T47D (cell line): ENCODE results near the gene TNK2.

ENCODE experiments used
- DNase-seq, 2 experiments: peaks; one replicate each; pipeline versions ENCODE4 v3.0.0 to v3.0.0-alpha.2; 2011 to 2012; ENCODE audit warnings: low read depth in 1 of 2, low spot score in 1 of 2
- JUND ChIP-seq: IDR thresholded peaks from 2 replicates; pipeline ENCODE4 v1.6.1; 2012; ENCODE audit warnings: low read depth
- in situ Hi-C: cut with HindIII; loops from 2 replicates; pipeline ENCODE4 v1.10.0; 2016; ENCODE audit warnings: low sequenced_read_pairs, low pct_unique_long_range_greater_than_20kb

The TNK2 gene

DNA sequence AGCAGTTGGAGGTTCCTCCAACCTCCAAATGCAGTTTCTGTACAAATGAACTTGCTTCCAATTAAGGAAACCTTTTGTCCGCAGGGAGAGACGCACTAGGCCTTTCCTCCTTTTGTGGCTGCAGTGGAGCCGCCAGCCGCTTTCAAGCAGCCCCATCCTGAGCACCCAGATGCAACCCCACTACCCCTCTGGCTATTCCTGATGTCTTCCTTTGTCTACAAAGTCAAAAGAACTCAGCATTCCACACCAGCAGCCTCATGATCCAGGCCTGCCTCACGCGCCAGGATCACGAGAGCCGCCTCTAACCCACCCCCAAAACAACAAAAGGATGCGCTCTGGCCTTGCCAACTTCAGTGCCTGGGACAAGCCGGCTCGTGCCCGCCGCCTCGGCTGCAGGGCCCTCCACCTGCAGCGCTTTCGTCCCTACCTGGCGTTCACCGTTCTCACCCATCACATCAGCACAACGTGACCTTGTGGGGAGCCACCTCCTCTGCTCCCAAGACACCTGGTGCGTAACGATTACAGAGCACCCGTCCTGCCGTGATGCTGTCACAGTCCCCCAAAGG, 48.4 kb downstream of the TNK2 start:
- peak in 1 of 2 experiments; percentile 53 for DNase-seq
- TF ChIP-seq JUND = no peak
- in situ Hi-C loops = no loop called here

DNA sequence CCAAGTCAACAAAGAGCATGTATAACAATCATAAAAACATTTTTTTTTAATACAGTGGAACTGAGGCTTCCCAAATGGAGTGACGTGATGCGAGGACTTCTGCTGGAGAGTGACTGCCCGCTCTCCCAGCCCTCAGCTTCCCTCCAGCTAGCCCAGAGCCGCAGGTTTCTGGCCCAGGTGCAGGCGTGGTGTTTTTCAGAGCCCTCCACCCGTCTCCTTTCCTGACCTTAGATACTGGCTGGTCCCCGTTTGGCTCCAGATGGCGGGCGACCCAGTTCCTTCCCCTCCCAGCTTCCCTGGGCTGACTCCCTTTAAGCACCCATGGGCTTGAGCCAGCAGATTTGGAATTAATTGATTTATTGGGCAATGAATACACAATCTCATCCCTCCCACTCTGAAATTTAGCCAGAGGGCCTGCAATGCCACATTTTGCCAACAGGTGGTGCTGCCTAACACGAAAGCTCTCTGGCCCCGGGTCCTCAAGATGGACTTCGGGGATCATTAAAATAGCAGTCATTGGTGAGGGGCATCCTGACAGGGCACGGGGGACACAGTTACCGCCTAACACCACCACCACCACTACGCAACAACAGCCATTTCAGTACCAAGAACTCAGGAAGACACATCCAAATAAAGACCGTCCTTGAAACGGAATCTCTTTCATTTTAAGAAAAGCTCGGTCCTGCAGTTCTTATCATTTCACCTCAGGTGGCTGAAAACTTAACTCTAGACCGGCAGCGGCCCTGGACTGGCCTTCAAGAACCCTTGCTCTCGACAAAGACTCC, 49.1 kb downstream of the TNK2 start:
- no peak for TF ChIP-seq JUND
- in situ Hi-C loops = no loop called here

DNA sequence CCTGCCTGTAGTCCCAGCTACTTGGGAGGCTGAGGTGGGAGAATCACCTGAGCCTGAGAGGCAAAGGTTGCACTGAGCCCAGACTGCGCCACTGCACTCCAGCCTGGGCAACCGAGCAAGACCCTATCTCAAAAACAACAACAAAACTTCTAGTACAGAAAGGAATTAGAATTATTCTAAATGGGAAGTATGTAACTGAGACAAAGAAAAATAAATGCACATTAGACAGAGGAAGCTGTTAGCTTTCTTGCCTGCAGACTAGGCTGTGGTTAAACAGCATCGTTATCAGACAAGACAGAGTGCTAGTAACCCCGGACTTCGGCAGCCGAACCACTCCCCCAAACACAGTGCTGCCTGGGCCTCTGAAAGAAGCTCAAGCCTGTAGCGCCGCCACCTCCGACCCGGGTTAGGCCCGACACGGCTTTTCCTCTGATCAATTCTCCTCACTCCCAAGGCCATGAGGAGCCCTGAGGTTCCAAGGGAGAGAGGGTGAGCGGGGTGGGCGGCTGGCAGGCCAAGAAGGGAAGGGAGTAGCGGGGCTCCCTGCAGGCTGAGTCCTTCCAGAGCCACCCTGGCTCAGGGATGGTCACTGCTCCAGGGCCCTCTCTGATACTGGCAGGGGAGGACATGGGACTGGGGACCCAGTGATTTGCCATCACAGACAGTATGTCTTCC, 51.8 kb downstream of the TNK2 start:
- no peak for DNase-seq
- TF ChIP-seq JUND = no peak

More for the DNA sequence above, 49.1 kb downstream of the TNK2 start:
- DNase-seq = peak; percentile 91 to 97

GRCh38 chr3:195855471-195856409, 52.6 kb downstream of the TNK2 start:
- DNase-seq = peak; percentile 87 to 93
- in situ Hi-C loops = no loop called here
- TF ChIP-seq JUND = no peak

More for the DNA sequence above, 51.8 kb downstream of the TNK2 start:
- in situ Hi-C loops = no loop called here

DNA sequence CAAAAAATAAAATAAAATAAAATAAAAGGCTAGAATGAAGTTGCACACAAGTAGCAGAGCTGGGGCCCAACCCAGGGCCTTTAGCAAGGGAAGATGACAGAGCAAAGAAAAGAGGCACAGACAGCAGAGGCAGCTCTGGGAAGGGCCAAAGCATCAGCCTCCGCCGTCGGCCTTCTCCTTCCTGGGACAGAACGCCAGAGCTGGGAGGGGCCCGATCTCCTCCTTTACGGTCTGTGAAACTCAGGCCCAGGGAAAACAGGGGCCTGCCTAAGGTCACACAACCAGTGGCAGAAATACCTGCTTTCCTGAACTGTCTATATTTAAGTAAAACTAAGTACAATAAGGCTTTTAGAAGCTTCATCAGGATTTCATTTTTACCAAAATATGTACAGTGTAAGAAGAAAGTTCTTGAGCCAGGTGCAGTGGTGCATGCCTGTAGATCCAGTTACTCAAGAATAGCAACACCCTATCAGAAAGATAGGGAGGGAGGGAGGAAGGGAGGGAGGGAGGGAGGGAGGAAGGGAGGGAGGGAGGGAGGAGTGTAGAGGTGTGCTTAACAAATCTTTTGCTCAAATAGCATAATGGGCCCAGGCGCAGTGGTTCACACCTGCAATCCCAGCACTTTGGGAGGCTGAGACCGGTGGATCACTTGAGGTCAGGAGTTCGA, 53.6 kb downstream of the TNK2 start:
- TF ChIP-seq JUND = no peak
- no peak for DNase-seq
- in situ Hi-C loops = no loop called here

DNA sequence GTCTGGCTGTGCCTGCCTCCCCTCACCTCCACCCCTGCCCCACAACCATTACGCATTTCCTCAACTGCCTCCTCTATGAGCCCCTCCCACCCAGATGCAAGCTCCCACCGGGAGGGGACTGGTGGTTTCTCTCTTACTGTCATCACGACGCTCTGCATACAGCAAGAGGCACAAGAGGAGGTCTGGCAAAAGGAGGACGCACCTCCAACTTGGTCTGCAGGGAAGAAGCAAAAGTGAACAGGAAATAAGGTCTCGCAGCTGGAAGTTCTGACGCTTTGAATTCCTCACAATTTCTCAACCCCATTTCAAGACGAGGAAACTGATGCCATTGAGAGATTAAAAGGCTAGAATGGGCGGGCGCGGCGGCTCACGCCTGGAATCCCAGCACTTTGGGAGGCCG, 54.4 kb downstream of the TNK2 start:
- no peak for TF ChIP-seq JUND
- in situ Hi-C loops = no loop called here
- no peak for DNase-seq

GRCh38 chr3:195853036-195853435, 55.3 kb downstream of the TNK2 start:
- in situ Hi-C loops = no loop called here
- no peak for DNase-seq
- no peak for TF ChIP-seq JUND

- TF ChIP-seq JUND = no peak
- in situ Hi-C loops = no loop called here
Measured at GRCh38 chr3:195850857-195851543, 57.4 kb downstream of the TNK2 start.

DNA sequence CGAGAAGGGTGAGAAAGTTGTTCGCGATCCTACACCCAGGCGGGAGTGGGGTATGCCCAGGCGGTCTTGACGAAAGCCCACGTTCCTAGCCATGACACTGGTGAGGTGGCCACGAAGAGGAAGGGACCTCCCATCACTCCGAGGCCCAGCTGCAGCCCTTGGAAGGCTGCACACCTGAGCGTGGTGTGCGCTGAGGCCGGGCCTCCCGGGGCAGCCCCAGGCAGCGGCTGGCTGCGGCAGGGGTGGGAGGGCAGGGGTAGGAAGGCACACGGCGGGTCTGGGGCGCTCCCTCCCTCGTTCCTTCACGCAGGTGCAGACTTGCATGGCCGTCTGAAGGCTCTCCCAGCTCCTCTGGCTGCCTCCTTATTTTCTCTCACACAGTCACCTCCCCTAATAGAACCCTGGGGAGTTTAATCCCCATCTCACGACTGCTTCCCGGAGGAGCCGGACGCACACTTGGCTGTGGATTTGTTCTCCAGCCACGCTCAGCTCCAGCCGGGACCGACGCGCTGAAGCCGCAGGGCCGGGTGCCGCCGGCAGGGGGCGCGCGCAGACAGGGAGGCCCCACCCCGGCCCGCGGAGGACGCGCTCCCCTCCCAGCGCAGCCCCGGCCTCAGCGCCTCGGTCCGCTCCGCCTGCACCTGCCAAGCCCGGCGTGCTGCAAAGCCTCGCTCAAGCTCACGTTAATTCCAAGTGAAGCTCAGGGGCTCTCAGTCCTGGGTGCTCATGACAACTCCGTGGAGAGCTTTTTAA, 58.9 kb downstream of the TNK2 start:
- TF ChIP-seq JUND = no peak
- in situ Hi-C loops = no loop called here
- DNase-seq = no peak

More at GRCh38 chr3:195850857-195851543, 57.4 kb downstream of the TNK2 start:
- peak; percentile 99 for DNase-seq

GRCh38 chr3:195847055-195847950, 61.0 kb downstream of the TNK2 start:
- TF ChIP-seq JUND = no peak
- in situ Hi-C loops = no loop called here
- no peak for DNase-seq
